Adrenal gland (tissue), 12 donors: ENCODE results near the gene CCR7. TPM values are rescaled to one million over a fixed set of nuclear protein-coding genes. Genes with fewer than 3 reads are reported as not detected.
A peak's percentile ranks its signal among the peaks of the same experiment; 100 is the strongest.

Source experiments
- DNase-seq, 7 donors: peaks; one replicate each; pipeline ENCODE4 v3.0.0-alpha.2; 2019 to 2020
- H3K27ac ChIP-seq, 5 donors: fragments of 200-600 bp; sonication (generic) in 4 of 5; 1 replicate in 3 of 5; 2 replicates in 2 of 5; pipeline versions ENCODE4 v1.5.1 to v1.8.0; 2016 to 2020; ENCODE audit warnings: mild to moderate bottlenecking in 1 of 5
- H3K27me3 ChIP-seq: fragments of 200-600 bp; 2 replicates; pipeline ENCODE4 v1.8.0; 2021
- H3K36me3 ChIP-seq, 2 donors: fragments of 200-600 bp; replicated peaks in 1 of 2; 1 replicate in 1 of 2; 2 replicates in 1 of 2; pipeline versions ENCODE4 v1.5.1 to v1.8.0; 2018 to 2022
- H3K4me1 ChIP-seq, 2 donors: fragments of 200-600 bp; replicated peaks in 1 of 2; 1 replicate in 1 of 2; 2 replicates in 1 of 2; pipeline versions ENCODE4 v1.5.1 to v1.8.0; 2018 to 2021
- H3K4me3 ChIP-seq, 4 donors: fragments of 200-600 bp; sonication (generic) in 3 of 4; one replicate each; pipeline ENCODE4 v1.5.1; 2016 to 2018
- H3K9me3 ChIP-seq, 3 donors: fragments of 200-600 bp; sonication (generic) in 1 of 3; replicated peaks in 1 of 3; 1 replicate in 2 of 3; 2 replicates in 1 of 3; pipeline versions ENCODE4 v1.5.1 to v1.8.0; 2016 to 2021
- CTCF ChIP-seq, 6 experiments: fragments of 450-650 bp in 4 of 6; fragments of 200-600 bp in 2 of 6; sonication (generic) in 1 of 6; IDR thresholded peaks; 1 replicate in 5 of 6; 2 replicates in 1 of 6; pipeline versions ENCODE4 v1.5.1 to v1.8.0; 2016 to 2021; ENCODE audit warnings: antibody characterized with exemption in 6 of 6, mild to moderate bottlenecking in 2 of 6, moderate library complexity in 1 of 6
- POLR2A ChIP-seq, 2 donors: fragments of 450-650 bp; IDR thresholded peaks; one replicate each; pipeline ENCODE4 v1.6.1; 2017; ENCODE audit warnings: antibody characterized with exemption in 2 of 2, mild to moderate bottlenecking in 2 of 2, moderate library complexity in 1 of 2
- WGBS, 4 donors: extraction: QIAGEN DNeasy Blood & Tissue Kit in 2 of 4; methylation state at CpG; one replicate each; pipeline versions ENCODE4 v1.1.5 to v1.1.7; 2013 to 2017; 5-methylcytosine and 5-hydroxymethylcytosine counted together
- intact Hi-C, 2 donors: fragments of 100-400 bp; cut with DNase I; formaldehyde crosslinking; loops; one replicate each; pipeline versions ENCODE4 v1.14.1 to v1.15.0; 2022 to 2023
- polyA plus RNA-seq, 3 donors: library from polyadenylated mRNA; stranded (reverse); fragments of 200-250 nt in 2 of 3; fragments of 350-450 nt in 1 of 3; fragmentation: Illumina TruSeq in 1 of 3; extraction: RNeasy Lipid Tissue Mini Kit (QIAGEN cat#74804) in 1 of 3; gene quantifications; one replicate each; pipeline ENCODE4 v1.2.3, GENCODE V29; 2013 to 2014
- total RNA-seq, 9 donors: library from RNA; depleted of rRNA in 4 of 9; stranded (reverse); fragments of >200 nt in 4 of 9; fragments of 120-200 nt in 1 of 9; fragmentation: NEBNext Ultra II Directional in 1 of 9; extraction: Animal tissue kit (Norgen Biotek cat#: 25700) in 1 of 9; gene quantifications; one replicate each; pipeline versions ENCODE4 v1.1.0 to v1.2.4, GENCODE V29; 2013 to 2023
- donor health status: healthy with polysubstance abuse.
- donor health status: Bipolar disorder and iron deficiency.
- donor health status: DM: yes; HTN: yes; CAD: no.
- donor health status: DM: no; HTN: no; CAD: no.
- donor health status: DM: no; HTN: no; CAD: no.
- donor health status: DM: yes; HTN: yes; CAD: no.

CCR7 gene
- total and polyA plus RNA-seq, 12 donors: 0.06 to 1.0 (median 0.35) TPM; not detected in 2

GRCh38 chr17:40550608-40551007 lies 14.7 kb downstream of the CCR7 start:
- H3K4me3 ChIP-seq: no peak overlapping the region
- peak; percentile 15 to 68 (median 45) for DNase-seq
- TF ChIP-seq CTCF (IDR thresholded peaks at IDR 0.05): no peak
- TF ChIP-seq POLR2A (IDR thresholded peaks at IDR 0.05): no peak
- H3K27me3 ChIP-seq: no peaks in the 10 kb centered on the region
- peak overlapping the region; percentile 32 to 88 (median 60) for H3K27ac ChIP-seq
- H3K4me1 ChIP-seq: peaks cover 38 to 62% of the 10 kb centered on the region in 2 donors
- WGBS, 4 donors: 70 to 90% (median 80%) methylated on average over 8 of the region's 8 CpGs
- no peaks in the 10 kb centered on the region for H3K9me3 ChIP-seq
- intact Hi-C loops: no loop called here
- H3K36me3 ChIP-seq: no peaks in the 10 kb centered on the region

GRCh38 chr17:40548982-40549685 lies 16.1 kb downstream of the CCR7 start:
- intact Hi-C loops: no loop called here
- peak; percentile 38 to 77 (median 58) for DNase-seq
- H3K36me3 ChIP-seq: no peaks in the 10 kb centered on the region
- no peaks in the 10 kb centered on the region for H3K9me3 ChIP-seq
- H3K4me3 ChIP-seq: no peak overlapping the region
- H3K27me3 ChIP-seq: no peaks in the 10 kb centered on the region
- TF ChIP-seq CTCF (IDR thresholded peaks at IDR 0.05) (no peak), POLR2A (IDR thresholded peaks at IDR 0.05) (no peak)
- 60 to 68% (median 61%) methylated on average over 8 to 9 of the region's 9 CpGs for WGBS, 4 donors
- H3K27ac ChIP-seq: peak overlapping the region; percentile 40 to 88 (median 60)
- H3K4me1 ChIP-seq: peaks cover 37 to 58% of the 10 kb centered on the region in 2 donors

GRCh38 chr17:40548491-40548981 lies 16.7 kb downstream of the CCR7 start:
- no peak overlapping the region for H3K4me3 ChIP-seq
- H3K4me1 ChIP-seq: peaks cover 31 to 54% of the 10 kb centered on the region in 2 donors
- no peaks in the 10 kb centered on the region for H3K36me3 ChIP-seq
- no peaks in the 10 kb centered on the region for H3K27me3 ChIP-seq
- intact Hi-C loops: no loop called here
- DNase-seq: peak in 3 of 7 donors; percentile 10 to 17 (median 10)
- WGBS, 4 donors: 85 to 90% (median 88%) methylated on average over 9 of the region's 9 CpGs
- H3K27ac ChIP-seq: peak overlapping the region; percentile 40 to 88 (median 60)
- H3K9me3 ChIP-seq: no peaks in the 10 kb centered on the region
- no peak for TF ChIP-seq CTCF (IDR thresholded peaks at IDR 0.05)
- no peak for TF ChIP-seq POLR2A (IDR thresholded peaks at IDR 0.05)

- Histone ChIP-seq H3K9me3 (no peaks in the 10 kb centered on the region), H3K4me3 (no peak overlapping the region), H3K27me3 (no peaks in the 10 kb centered on the region), H3K27ac (peak overlapping the region in 3 of 5 donors; percentile 45 to 88 (median 87)), H3K36me3 (no peaks in the 10 kb centered on the region), H3K4me1 (peaks cover 26 to 54% of the 10 kb centered on the region in 2 donors)
- intact Hi-C loops: no loop called here
- TF ChIP-seq CTCF (IDR thresholded peaks at IDR 0.05) (no peak), POLR2A (IDR thresholded peaks at IDR 0.05) (no peak)
- peak in 1 of 7 donors; percentile 17 for DNase-seq
- 73 to 84% (median 80%) methylated on average over 2 of the region's 2 CpGs for WGBS, 4 donors
Measured at GRCh38 chr17:40547785-40548478, 17.3 kb downstream of the CCR7 start.
